ENCODE data around the gene RAPGEF3.
A peak's percentile ranks its signal among the peaks of the same experiment; 100 is the strongest.

RAPGEF3 gene

DNA sequence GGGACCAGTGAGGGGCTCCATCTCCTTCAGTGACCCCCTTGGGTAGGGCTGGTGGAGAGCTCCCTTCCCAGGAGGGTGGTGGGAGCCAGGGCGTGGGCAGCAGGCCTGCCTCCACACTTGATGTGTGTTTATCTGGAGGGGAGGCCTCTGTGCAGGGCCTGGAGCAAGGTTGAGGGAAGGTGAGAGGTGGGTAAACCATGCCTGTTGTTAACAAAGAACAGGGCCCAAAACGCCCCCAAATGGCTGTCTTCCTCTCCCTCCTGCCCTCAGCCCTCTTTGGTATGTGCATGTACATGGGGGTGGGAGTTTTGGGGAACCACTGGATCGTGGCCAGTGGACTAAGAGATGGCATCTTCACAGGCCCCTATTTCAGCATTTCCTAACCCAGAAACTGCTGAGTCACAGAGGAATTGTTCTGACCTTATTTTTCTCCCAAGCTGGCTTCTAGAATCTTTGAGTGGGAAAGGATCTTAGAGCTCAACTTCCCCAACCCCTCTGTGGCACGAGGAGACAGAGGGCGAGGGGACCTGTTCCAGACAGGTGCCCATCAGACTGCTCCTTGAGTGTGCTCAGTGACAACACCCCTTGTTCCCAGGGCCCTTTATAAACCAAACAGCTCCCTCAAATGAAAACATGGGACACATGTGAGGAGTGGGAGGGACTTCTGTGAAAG, 17.9 kb upstream of the RAPGEF3 start:
- no peak for DNase-seq

DNA sequence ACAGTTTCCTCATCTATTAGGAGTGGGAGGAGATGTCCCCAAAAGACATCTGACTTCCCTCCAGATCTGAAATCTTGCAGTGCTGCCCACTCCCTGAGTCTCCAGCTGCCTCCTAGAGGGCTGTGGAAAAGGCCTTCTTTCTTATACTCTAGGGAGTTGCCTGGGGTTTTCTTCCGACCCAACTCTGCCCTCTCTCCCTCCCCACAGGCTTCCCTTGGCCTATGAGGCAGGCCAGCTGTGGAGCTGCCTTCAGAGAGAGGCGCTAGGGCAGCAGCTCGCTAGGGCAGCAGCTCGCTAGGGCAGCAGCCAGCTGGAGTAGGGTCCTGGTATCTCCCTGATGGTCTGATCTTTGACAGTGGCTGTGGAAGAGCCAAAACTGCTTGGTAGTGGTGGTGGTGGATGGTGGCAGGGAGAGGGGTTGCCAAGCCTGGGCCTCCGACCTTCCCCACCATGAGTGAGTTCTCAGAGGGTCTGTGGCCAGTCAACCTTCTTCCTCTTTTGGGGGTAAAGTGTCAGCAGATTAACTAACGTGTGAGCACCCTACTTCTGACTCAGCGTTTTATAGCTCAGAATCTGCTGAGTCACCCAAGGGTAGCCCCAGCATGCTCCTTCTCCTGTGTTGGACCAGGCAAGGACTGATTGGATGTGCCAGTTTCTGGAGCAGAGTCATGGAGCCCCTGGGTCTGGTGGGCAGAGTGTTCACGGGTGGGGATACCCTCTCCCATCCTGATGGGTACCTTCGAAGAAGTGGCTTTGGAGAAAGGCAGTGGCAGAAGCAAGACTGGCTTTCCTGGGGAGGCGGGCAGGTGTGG, 16.6 kb upstream of the RAPGEF3 start:
- no peak for DNase-seq

DNA sequence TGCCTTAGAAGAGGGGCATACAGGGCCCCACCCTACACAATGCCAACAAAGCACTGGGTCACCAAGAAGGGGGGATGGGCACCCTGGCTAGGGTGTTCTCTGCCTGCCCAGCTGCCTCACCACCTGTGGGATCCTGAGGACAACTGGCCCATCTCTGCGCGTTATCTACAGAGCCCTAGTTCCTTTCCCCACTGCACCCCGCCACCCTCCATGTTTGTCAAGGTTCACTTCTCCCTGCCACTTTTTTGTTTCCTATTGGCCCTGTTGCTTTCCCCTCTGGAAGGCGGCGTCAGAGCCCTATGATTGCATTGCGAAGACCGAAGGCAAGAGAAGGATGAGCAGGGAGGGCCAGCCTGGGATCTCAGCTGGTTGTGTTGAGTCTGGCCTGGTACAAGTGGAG, 16.0 kb upstream of the RAPGEF3 start:
- no peak for DNase-seq

DNA sequence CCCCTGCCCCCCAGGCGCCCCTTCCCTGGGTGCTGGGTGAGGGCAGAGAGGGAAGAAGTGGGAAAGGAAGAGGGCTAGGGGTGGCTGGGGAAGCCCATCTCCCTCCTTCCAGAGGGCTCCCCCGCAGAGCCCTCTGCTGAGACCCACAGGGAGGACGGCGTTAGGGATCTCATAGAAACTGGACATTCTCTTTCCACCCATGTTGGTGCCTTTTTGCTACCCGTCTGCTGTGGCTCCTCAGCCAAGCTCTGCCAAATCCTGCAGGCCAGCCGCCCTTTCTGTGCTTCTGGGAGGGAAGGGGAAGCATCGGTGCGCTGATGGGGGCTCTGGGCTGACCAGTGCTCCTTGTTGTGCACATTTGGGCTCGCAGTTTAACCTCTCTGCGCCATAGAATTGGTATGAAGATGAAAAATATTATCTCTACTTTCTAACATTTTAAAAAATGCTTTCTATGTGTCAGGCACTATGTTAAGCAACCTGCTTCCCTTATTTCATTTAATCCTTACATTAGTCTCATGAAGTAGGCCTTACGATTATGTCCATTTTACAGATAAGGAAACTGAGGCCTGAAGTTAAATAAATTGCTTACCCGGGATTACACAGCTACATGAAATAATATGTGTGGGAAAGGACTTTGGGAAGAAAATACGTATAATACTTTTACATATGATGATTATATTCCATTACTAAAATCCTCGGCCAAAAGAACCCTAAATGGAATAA, 15.3 kb upstream of the RAPGEF3 start:
- peak in 1 of 2 experiments; percentile 32 for DNase-seq

DNA sequence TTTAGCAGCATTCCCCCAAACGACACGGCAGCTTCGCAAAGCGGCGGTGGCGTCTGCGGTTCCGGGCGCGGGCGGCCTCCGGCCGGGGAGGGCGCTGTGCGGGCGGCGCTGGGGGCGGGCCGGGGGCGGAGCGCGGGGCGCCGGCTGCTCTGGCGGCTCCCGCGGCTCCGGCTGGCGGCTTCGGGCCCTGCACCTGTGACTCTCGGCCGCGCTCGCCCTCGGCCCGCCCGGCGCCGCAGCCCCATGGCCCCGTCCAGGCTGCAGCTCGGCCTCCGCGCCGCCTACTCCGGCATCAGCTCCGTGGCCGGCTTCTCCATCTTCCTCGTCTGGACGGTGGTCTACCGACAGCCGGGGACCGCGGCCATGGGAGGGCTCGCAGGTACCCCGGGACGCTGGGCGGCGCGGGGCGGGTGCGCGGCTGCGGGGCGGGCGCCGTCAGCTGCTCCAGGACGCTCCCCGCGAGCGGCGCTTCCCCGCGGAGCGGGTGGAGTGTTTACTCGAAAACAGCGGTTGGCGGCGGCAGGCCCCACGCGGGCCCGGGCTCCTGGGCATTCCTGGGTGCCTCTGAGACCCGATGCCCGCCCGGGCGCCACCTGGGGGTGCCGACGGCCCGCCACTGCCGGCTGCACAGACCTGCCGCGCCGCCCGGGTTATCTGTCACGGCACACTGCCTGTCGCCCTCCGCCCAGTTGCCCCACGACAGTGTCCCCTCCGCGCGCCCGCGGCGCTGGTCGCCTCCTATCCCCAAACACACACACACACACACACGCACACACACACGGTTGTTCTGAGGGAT, 14.6 kb upstream of the RAPGEF3 start, which contains the start of gene SLC48A1:
Gene SLC48A1 (plus strand): TSS at position 177 of the 796 bp plus-strand sequence. CDS start 67 bp downstream, at position 244.
- DNase-seq = peak; percentile 44 to 51

DNA sequence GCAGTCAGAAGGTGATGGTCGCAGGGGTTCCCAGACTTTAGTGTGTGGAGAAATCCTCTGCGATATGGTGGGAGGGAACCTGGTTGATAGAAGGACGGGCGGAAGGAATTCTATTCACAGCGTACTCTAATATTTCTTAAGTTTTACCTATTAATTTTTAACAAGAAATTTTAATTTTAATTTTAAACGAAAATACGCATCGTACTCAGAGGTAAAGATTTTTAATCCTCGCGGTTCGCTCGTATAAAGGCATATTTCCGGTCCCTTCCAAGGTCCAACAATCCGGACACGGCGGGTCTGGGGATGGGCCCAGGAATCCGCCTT, 14.0 kb upstream of the RAPGEF3 start:
- no peak for DNase-seq

DNA sequence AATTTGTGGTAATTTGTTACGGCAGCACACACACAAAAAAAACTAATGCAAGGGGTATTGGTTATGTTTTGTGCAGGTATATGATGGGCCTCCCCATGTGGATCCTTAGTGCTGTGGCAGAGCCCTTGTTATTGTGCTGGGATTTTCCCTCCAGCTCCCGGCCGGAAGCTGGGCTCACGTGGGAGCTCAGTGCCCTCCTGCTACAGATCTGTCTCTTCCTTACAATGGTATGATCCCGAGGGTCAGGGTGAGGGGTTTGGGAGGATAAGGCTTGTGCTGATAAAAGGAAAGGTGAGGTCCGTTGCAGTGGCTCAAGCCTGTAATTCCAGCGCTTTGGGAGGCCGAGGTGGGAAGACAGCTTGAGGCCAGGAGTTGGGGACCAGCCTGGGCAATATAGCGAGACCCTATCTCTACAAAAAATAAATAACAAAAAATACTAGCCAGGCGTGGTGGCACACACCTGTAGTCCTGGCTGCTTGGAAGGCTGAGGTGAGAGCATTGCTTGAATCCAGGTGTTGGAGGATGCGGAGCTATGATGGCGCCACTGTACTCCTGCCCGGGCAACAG, 13.5 kb upstream of the RAPGEF3 start:
- DNase-seq = no peak

DNA sequence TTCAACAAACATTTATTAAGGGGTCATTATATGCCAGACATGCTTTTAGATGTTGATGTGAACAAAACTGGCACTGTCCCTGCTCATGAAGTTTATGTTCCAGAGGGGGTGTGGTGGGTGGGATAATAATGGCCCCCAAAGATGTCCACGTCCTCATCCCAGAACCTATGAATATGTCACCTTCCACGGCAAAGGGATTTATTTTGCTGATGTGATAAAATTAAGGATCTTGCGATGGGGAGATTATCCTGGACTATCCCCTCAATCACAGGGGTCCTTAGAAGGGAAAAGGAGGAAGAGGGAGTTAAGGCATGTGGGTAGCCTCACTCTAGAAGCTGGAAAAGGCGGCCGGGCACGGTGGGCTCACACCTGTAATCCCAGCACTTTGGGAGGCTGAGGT, 12.6 kb upstream of the RAPGEF3 start:
- DNase-seq = no peak

DNA sequence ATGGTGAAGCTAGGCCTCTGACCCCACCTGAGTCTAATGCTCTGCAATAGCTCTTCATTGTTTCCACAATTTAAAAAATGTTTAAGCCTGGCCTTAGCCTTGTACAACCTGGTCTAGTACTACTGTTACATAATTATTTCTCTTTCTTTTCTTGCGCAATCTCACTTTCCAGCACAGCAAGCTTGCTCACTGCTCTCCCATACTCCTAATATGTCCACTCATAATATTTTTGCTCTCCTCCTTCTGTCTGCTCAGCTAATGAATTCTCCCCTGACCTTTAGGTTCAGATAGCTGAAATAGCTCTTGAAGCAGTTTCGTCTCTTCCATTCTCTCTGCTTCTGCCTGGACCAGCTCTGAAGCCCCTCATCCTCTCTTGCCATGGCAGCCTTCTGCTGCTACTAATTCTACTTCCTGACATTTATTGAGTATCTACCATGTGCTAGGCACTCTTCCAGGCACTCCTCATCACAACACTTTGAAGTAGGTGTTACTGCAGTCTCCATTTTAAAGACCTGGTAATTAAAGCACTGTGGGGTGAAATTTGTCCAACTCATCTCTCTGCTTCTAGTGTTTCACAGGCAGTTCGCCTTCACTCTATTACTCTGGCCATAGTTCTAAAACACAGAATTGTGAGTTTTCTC, 11.5 kb upstream of the RAPGEF3 start:
- no peak for DNase-seq

DNA sequence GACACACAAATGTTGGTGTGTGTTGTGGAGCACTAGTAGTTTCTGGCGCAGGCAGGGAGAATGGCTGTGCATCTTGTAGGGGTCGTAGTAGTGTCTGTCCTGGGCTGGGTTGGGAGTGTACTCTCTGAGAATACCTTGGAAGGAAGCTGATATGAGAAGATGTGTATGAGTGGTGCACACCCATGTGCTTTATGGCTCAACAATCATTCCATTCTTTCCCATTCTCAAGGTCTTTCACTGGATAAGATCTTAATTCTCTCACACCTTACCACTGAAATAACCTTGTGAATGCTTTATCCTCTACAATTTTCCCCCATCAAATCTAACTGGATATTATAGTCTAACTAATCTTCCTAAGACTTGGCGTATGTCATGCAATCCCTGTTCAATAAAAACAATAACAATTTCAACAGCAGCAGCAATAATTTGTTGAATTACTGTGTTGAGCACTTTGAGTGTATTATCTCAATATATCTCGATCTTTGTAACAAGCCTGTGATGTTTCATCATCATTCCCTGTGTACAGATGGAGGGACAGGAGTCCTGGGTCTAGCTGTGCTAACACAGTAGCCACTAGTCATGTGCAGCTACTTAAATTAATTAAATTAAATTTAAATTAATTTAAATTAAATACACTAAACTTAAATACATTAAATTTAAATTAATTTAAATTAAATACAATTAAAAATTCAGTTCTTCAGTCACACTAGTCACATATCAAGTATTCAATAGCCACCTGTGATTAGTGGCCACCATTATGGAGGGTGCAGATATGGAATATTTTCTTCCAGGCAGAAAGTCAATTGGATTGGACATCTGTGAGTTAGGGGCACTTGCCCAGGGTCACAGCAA, 10.8 kb upstream of the RAPGEF3 start:
- DNase-seq = no peak

DNA sequence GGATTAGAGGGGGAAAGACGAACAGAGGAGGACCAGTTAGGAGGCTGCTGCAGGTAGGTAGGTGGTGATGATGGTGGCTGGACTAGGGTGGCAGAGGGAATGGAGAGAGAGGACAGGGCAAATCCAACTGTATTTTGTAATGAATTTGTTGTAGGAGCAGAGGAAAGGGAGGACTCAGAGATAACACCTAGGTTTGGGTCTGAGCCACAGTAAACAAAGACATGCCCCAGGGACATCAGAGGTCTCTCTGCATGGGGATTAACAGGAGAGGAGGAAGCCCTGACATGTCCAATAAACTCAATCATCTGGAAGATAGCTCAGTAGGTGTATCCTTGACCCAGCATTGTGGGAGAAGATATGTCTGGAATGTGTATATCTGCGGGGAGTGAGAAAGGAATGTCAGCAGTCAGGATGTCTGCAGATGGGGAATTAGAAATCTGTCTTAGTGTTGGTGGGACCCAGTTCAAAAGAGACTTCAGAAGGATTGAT, 9.7 kb upstream of the RAPGEF3 start:
- DNase-seq = no peak

DNA sequence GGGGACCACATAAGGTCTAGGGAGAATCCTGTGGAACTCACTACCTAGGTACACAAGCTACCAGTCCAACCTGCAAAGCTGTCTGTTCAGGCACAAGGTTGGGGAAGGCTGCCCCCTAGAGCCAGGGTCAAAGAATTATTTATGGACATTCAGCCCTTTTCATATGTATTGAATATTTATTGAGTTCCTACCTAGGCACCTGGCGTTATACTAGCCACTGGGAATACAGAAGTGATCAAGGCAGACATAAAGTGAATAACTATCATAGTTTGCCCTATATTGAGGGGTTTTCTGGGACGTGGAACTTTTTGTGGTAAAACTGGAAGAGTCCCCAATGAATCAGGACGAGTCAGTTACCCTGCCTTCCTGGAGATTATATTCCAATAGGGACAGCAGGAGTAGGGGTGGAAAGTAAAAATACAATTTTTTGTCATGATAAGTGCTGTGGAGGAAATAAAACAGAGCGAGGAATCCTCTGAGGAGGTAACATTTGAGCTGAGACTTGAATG, 8.6 kb upstream of the RAPGEF3 start:
- peak in 1 of 2 experiments; percentile 29 for DNase-seq

DNA sequence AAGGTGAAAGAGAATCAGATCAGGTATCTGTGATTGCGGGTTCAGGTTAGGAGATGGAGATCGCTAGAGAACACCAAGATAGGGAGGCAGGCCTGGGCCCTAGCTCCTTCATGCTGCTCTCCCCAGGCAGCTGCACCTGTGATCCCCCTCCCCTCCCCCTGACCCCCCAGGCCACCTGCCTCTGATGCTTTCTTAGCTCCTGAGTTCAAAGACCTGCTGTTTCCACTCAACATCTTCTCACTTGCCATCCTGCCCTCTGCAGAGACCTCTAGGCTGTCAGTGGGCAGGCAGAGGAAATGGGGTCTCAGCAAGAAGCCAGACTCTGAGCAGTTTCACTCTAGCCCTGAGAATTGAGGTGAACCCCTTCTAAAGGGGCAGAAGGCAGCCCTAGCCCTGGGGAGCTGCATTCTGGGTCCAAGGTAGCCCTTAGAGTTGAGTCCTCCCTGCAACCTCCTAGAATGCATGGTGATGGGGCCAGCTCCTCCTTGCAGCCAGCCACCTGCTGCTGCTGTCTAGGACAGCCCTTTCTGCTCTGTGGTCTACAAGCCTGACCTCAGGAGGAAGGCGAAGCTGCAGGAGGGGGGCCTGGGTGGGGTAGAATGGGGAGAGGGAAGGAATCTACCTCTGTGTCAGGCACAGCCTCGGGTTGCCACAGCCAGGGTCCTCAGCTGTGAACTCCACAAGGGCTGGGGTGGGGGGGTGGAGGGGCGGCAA, 8.0 kb upstream of the RAPGEF3 start:
- DNase-seq = no peak

DNA sequence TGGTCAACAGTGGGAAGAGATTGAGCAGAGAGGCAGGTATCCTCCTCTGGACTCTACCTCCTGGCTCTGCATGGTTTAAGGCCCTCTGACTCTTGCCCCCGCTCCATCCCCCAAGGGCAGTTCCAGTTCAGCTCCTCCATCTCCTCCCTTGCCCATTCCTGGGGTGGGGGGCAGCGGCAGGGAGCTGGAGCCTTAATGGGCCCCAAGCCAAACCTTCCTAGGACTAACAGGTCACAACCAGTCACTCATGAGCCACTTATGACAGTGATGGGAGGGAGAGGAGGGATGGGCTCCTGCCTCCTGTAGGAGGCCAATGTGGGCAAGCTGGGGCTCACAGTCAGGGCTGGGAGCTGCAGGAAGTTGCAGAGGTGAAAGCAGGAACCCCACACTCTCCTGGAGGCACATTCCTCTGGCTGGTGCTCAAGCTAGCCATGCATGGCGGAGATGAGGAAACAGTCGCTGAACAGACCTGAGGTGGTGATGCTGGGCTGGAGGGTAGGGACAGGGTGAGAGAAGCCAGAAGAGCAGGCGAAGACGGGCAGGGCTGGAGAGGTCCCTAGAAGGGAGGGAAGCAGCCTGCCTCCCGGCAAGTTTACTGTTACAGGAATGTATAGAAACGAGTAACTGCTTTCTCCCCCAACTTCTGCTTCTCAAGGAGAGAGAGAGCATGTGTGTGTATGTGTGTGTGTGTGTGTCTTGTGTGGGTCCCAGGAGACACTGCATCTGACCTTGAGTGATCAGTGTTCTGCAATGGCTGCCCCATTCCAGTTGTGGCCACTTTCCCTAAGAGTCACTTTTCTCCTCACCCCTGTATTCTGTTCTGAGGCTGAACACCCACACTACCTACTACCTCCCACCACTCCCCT, 5.0 kb upstream of the RAPGEF3 start:
- DNase-seq = no peak

DNA sequence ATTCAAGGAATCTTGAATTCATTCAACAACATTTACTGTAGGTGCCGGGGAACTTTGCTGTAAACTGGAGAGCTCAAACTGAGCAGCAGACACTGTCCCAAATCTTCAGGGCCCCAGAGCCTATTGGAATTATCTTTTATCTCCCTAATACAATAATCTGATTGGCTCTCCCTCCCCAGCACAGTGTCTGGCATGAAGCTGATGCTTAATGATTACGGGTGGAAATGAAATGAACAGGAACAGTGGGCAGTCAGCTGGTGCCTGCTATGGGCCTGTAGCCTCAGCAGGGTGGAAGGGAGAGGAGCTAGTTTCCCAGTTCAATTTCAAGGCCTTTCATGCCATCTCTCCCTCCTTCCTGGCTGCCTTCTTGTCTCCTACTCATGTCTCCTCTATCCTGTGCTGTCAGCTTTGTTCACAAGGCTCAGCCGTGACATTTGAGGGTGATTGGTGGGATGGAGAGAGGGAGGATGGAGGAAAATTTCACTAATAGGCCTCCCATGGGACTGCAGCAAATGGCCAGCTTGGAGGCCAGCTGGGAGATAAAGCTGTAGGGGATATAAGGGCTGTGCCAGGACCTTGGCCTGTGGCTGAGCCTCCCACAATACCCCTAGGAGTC, 4.3 kb upstream of the RAPGEF3 start:
- peak; percentile 13 to 36 for DNase-seq

DNA sequence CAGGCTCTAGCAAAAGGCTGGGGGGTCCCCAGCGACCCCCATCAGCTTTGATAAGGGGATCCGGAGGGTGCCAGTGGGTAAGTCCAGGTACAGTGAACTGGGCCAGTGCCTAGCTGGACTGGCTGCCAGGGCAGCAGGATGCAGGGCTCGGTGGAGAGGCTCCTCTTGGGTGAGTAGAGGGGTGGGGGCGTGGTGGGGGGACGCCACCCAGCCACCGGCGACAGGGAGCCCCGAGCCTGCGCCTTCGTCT, 171 bp downstream of the RAPGEF3 start:
- no peak for DNase-seq

DNA sequence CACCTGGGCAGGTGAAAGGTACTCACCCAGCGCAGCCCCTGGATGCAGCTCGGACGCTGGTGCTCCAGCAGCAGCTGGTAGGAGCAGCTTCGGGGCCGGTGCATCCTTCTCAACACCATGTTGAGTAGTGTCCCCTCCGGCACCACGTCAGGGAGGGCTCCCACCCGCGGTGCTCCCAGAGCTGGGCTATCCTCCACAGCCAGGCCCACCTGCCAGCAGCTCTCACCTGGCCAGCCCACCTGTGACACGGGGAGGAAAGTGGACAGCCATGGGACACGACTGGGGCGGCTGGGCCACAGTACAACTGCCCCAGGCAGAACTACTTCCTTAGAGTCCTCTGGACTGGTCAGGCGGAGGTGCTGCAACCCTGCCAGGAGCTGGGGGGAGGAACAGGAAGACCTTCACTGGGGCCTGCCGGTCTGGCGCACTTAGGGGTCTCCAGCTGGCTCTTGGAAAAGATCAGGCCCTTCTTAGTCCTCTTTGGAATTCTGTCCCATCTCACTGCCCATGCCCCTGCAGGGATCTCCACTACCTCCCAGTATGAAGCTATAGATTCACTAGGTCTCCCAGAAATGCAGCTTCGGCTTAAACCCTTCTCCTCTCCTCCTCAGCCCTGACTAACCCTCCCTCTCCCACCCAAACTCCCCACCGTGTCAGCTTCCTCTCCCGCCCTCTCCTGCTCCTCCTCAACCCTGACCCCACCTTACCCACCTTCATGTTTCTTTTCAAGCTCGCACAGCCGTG, 668 bp downstream of the RAPGEF3 start:
- DNase-seq = no peak

DNA sequence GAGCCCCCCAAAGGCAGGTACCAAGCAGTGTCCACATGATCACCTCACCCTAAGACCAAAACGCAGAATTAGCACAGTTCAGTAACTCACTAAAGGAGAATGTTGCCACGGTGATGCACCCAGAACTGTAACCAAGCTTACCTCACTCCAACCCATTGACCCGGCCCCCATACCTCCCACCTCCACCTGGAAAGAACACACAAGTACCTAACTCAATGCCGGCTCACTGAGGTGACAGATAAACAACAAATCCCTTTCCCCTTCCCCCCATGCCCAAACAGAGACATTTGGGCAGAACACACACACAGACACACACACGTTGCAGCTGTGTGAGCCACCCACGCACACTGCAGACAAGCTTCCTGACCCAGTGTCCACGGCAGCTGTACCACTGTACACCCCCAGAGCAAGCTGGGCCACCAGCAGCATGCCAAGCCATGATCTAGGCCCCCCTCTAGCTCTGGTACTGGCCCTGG, 1.3 kb downstream of the RAPGEF3 start:
- no peak for DNase-seq

Data from NCI-H524 (cell line).